HepG2 (cell line): Measurements from ENCODE around the gene ABL2. TPM values are rescaled to one million over a fixed set of nuclear protein-coding genes. Genes with fewer than 3 reads are reported as not detected.
A peak's percentile ranks its signal among the peaks of the same experiment; 100 is the strongest.

Source experiments
- AKAP8 ChIP-seq: sonication (generic); formaldehyde crosslinking; IDR thresholded peaks from 2 replicates; pipeline ENCODE4 v1.5.1; 2020; ENCODE audit warnings: mild to moderate bottlenecking, missing genetic modification reagents
- ARNT2 ChIP-seq: sonication (generic); formaldehyde crosslinking; IDR thresholded peaks from 2 replicates; pipeline ENCODE4 v1.8.0; 2022; ENCODE audit warnings: mild to moderate bottlenecking, low read depth, missing genetic modification reagents, moderate library complexity
- CREB1 ChIP-seq, 2 experiments: fragments of 450-650 bp in 1 of 2; IDR thresholded peaks; 2 replicates each; pipeline ENCODE4 v1.6.1; 2016 to 2017; ENCODE audit warnings: control low read depth in 1 of 2, mild to moderate bottlenecking in 1 of 2, missing compliant biosample characterization in 1 of 2, missing genetic modification characterization in 1 of 2
- GMEB1 ChIP-seq: sonication (generic); formaldehyde crosslinking; IDR thresholded peaks from 2 replicates; pipeline ENCODE4 v1.5.1; 2020; ENCODE audit warnings: missing genetic modification reagents, mild to moderate bottlenecking, borderline replicate concordance
- HOXA3 ChIP-seq: sonication (generic); formaldehyde crosslinking; IDR thresholded peaks from 2 replicates; pipeline ENCODE4 v1.5.0; 2020; ENCODE audit warnings: missing genetic modification reagents
- KLF16 ChIP-seq, 2 experiments: sonication (generic) in 1 of 2; formaldehyde crosslinking in 1 of 2; IDR thresholded peaks; 2 replicates each; pipeline versions ENCODE4 v1.6.1 to v1.8.0; 2016 to 2023; ENCODE audit warnings: missing genetic modification reagents in 2 of 2, missing compliant biosample characterization in 1 of 2
- MBD4 ChIP-seq: IDR thresholded peaks from 2 replicates; pipeline ENCODE4 v1.6.1; 2012; ENCODE audit warnings: low read length, inconsistent platforms, borderline replicate concordance
- POGK ChIP-seq: sonication (generic); formaldehyde crosslinking; conservative IDR thresholded peaks from 2 replicates; pipeline ENCODE4 v1.8.0; 2022; ENCODE audit warnings: mild to moderate bottlenecking, moderate library complexity, missing genetic modification reagents
- SP4 ChIP-seq: sonication (generic); formaldehyde crosslinking; IDR thresholded peaks from 2 replicates; pipeline ENCODE4 v1.8.1; 2023; ENCODE audit warnings: mild to moderate bottlenecking, missing genetic modification reagents
- SPEN ChIP-seq: sonication (generic); formaldehyde crosslinking; IDR thresholded peaks from 2 replicates; pipeline ENCODE4 v1.5.1; 2020; ENCODE audit warnings: low read depth, mild to moderate bottlenecking, missing genetic modification reagents
- TAF15 ChIP-seq: fragments of 200-400 bp; formaldehyde crosslinking; IDR thresholded peaks from one replicate; pipeline ENCODE4 v1.6.1; 2018; ENCODE audit warnings: mild to moderate bottlenecking, low read depth, low read length; ENCODE audit not compliant: poor library complexity, severe bottlenecking
- ZEB1 ChIP-seq: IDR thresholded peaks from 2 replicates; pipeline ENCODE4 v1.6.1; 2012; ENCODE audit warnings: mild to moderate bottlenecking, low read depth, inconsistent platforms; ENCODE audit not compliant: insufficient replicate concordance
- ZNF24 ChIP-seq: fragments of 450-650 bp; IDR thresholded peaks from 2 replicates; pipeline ENCODE4 v1.6.1; 2017; ENCODE audit warnings: antibody characterized with exemption, mild to moderate bottlenecking
- ZNF577 ChIP-seq: sonication (generic); formaldehyde crosslinking; IDR thresholded peaks from 2 replicates; pipeline ENCODE4 v1.4.0; 2020; ENCODE audit warnings: mild to moderate bottlenecking, low read depth, missing genetic modification reagents, borderline replicate concordance
- polyA plus RNA-seq, 8 experiments: library from polyadenylated mRNA; depleted of rRNA in 3 of 8; stranded (reverse) in 7 of 8; unstranded in 1 of 8; fragments of >200 nt; fragmentation: Illumina TruSeq in 4 of 8; extraction: Trizol in 4 of 8; gene quantifications; 2 replicates each; pipeline versions ENCODE4 v1.2.1 to v1.2.3, GENCODE V29; 2011 to 2016; ENCODE audit warnings: low read depth in 4 of 8, missing spikeins in 1 of 8, mixed read lengths in 1 of 8; ENCODE audit not compliant: insufficient read depth in 1 of 8
- total RNA-seq, 5 experiments: library from RNA; depleted of rRNA; stranded (reverse); fragments of >200 nt; fragmentation: Illumina TruSeq; extraction: Trizol; gene quantifications; 2 replicates each; pipeline ENCODE4 v1.2.3, GENCODE V29; 2016; ENCODE audit warnings: low read depth in 1 of 5
- TF ChIP-seq, protein P1 (sequence below): sonication (generic); formaldehyde crosslinking; IDR thresholded peaks from 2 replicates; pipeline ENCODE4 v1.4.0; 2020; ENCODE audit warnings: missing genetic modification reagents
- TF ChIP-seq, protein P2 (sequence below): sonication (generic); formaldehyde crosslinking; IDR thresholded peaks from 2 replicates; pipeline ENCODE4 v1.4.0; 2020; ENCODE audit warnings: missing genetic modification reagents
- TF ChIP-seq, protein P3 (sequence below): sonication (generic); formaldehyde crosslinking; IDR thresholded peaks from 2 replicates; pipeline ENCODE4 v1.8.0; 2023; ENCODE audit warnings: mild to moderate bottlenecking, missing genetic modification reagents

The ABL2 gene
- total and polyA plus RNA-seq, 2 of the 13 experiments (the other 11 are each of a cell fraction or from before 2014, with no cell fraction given) = 5.8 to 6.0 TPM

DNA sequence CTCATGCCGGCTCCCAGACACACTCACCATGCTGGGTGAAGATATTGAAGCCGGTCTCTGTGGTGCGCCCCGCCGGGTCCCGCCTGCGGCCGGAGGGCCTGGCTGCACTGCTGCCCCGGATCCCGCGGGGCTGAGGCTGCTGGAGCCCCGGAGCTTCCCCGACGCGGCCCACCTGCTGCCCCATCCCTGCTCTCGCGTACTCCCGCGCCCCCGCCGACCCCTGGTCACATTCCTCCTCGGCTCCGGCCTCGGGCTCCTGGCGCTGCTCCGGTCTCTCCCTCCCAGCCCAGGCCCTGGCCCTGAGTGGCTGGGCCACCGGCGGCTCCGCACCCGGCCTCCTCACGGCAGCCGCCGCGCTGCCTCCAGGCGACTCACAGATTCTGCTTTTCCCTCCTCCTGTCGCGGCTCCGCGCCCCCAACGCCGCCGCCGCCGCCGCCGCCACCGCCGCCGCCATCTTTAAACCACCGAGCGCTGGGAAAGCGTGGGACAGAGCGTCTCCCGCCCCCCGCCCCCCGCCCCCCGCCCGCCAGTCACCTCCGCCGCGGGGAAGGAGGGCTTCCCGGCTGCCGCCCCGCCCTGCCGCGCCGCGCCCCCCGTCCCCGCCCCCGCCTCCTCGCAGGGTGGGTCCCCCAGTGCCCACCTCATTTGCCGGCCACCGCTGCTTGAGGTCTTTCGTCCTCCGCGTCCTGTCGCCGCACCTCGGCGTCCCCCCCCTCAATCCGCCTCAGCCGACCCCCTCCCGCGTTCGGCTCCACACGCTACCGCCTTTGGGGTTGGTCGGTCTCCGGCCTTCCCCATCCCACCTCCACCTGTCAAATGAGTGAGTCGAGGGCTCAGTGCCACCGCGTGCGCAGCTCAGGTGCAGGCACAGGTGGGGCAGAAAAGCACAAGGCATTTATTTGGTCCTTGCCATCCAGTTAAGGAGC, at the start of gene ABL2 (continued):
- TF ChIP-seq, protein P1, sequence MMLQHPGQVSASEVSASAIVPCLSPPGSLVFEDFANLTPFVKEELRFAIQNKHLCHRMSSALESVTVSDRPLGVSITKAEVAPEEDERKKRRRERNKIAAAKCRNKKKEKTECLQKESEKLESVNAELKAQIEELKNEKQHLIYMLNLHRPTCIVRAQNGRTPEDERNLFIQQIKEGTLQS (CRISPR knock-in tag) = peak; percentile 28; the same call in 1 of the 2 replicates
- TF ChIP-seq KLF16 (CRISPR knock-in tag; IDR thresholded peaks at IDR 0.05) (peak in 1 of 2 experiments; percentile 65; a peak in 2 of 4 replicates), ZEB1 (peak; percentile 64), ARNT2 (CRISPR knock-in tag) (0 out of 2 replicates have a peak, but pooled peaks have one; percentile 60), POGK (CRISPR knock-in tag) (0 out of 2 replicates have a peak, but pooled peaks have one; percentile 42), HOXA3 (CRISPR knock-in tag) (peak; percentile 72; the same call in 1 of the 2 replicates), SP4 (CRISPR knock-in tag) (0 out of 2 replicates have a peak, but pooled peaks have one; percentile 36), TAF15 (no peak), CREB1 (IDR thresholded peaks at IDR 0.05) (no peak), CREB1 (CRISPR knock-in tag; IDR thresholded peaks at IDR 0.05) (no peak), GMEB1 (CRISPR knock-in tag) (0 out of 2 replicates have a peak, but pooled peaks have one; percentile 10), SPEN (CRISPR knock-in tag) (0 out of 2 replicates have a peak, but pooled peaks have one; percentile 24), AKAP8 (no peak), ZNF24 (no peak), ZNF577 (CRISPR knock-in tag) (no peak), MBD4 (no peak)
- TF ChIP-seq, protein P2, sequence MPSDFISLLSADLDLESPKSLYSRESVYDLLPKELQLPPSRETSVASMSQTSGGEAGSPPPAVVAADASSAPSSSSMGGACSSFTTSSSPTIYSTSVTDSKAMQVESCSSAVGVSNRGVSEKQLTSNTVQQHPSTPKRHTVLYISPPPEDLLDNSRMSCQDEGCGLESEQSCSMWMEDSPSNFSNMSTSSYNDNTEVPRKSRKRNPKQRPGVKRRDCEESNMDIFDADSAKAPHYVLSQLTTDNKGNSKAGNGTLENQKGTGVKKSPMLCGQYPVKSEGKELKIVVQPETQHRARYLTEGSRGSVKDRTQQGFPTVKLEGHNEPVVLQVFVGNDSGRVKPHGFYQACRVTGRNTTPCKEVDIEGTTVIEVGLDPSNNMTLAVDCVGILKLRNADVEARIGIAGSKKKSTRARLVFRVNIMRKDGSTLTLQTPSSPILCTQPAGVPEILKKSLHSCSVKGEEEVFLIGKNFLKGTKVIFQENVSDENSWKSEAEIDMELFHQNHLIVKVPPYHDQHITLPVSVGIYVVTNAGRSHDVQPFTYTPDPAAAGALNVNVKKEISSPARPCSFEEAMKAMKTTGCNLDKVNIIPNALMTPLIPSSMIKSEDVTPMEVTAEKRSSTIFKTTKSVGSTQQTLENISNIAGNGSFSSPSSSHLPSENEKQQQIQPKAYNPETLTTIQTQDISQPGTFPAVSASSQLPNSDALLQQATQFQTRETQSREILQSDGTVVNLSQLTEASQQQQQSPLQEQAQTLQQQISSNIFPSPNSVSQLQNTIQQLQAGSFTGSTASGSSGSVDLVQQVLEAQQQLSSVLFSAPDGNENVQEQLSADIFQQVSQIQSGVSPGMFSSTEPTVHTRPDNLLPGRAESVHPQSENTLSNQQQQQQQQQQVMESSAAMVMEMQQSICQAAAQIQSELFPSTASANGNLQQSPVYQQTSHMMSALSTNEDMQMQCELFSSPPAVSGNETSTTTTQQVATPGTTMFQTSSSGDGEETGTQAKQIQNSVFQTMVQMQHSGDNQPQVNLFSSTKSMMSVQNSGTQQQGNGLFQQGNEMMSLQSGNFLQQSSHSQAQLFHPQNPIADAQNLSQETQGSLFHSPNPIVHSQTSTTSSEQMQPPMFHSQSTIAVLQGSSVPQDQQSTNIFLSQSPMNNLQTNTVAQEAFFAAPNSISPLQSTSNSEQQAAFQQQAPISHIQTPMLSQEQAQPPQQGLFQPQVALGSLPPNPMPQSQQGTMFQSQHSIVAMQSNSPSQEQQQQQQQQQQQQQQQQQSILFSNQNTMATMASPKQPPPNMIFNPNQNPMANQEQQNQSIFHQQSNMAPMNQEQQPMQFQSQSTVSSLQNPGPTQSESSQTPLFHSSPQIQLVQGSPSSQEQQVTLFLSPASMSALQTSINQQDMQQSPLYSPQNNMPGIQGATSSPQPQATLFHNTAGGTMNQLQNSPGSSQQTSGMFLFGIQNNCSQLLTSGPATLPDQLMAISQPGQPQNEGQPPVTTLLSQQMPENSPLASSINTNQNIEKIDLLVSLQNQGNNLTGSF (CRISPR knock-in tag) = no peak
- TF ChIP-seq, protein P3, sequence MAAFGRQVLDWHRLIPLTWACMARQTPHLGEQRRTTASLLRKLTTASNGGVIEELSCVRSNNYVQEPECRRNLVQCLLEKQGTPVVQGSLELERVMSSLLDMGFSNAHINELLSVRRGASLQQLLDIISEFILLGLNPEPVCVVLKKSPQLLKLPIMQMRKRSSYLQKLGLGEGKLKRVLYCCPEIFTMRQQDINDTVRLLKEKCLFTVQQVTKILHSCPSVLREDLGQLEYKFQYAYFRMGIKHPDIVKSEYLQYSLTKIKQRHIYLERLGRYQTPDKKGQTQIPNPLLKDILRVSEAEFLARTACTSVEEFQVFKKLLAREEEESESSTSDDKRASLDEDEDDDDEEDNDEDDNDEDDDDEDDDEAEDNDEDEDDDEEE (CRISPR knock-in tag) = no peak
